Common myeloid progenitor, CD34-positive (primary cell): ENCODE data around the gene USP50.
A peak's percentile ranks its signal among the peaks of the same experiment; 100 is the strongest.

ENCODE experiments used
- CTCF ChIA-PET: fragments of 350-600 bp; sonication (Branson Sonifier 250); formaldehyde crosslinking; loops from one replicate; lab custom pipeline; 2021; ENCODE audit warnings: antibody characterized with exemption; lab: Charles Lee
- POLR2A ChIA-PET: fragments of 350-600 bp; sonication (Branson Sonifier 250); formaldehyde crosslinking; loops from one replicate; lab custom pipeline; 2021; ENCODE audit warnings: antibody characterized with exemption; lab: Charles Lee
- DNase-seq, 3 donors: peaks; one replicate each; pipeline versions ENCODE4 v3.0.0 to v3.0.0-alpha.2; 2013
- H3K27ac ChIP-seq, 2 experiments: 1 replicate in 1 of 2; 2 replicates in 1 of 2; pipeline ENCODE4 v1.7.0; 2013; ENCODE audit warnings: inconsistent platforms in 2 of 2, low read length in 2 of 2, mild to moderate bottlenecking in 2 of 2, low read depth in 1 of 2, moderate library complexity in 1 of 2; ENCODE audit not compliant: severe bottlenecking in 2 of 2, insufficient read depth in 1 of 2, poor library complexity in 1 of 2
- H3K27me3 ChIP-seq, 5 experiments: replicated peaks in 2 of 5; 1 replicate in 3 of 5; 2 replicates in 2 of 5; pipeline versions ENCODE4 v1.6.1 to v1.7.0; 2013; ENCODE audit warnings: low read length in 4 of 5, mild to moderate bottlenecking in 2 of 5, moderate library complexity in 2 of 5, inconsistent platforms in 1 of 5; ENCODE audit not compliant: insufficient read depth in 5 of 5, control insufficient read depth in 4 of 5
- H3K36me3 ChIP-seq, 4 experiments: 1 replicate in 2 of 4; 2 replicates in 2 of 4; pipeline versions ENCODE4 v1.6.1 to v1.7.0; 2013; ENCODE audit warnings: low read length in 3 of 4, control low read depth in 1 of 4, mild to moderate bottlenecking in 1 of 4; ENCODE audit not compliant: control insufficient read depth in 4 of 4, insufficient read depth in 4 of 4
- H3K4me1 ChIP-seq, 4 experiments: 1 replicate in 3 of 4; 2 replicates in 1 of 4; pipeline versions ENCODE4 v1.6.1 to v1.7.1; 2013; ENCODE audit warnings: low read length in 3 of 4, mild to moderate bottlenecking in 3 of 4, control low read depth in 1 of 4, inconsistent platforms in 1 of 4, moderate library complexity in 1 of 4; ENCODE audit not compliant: control insufficient read depth in 4 of 4, insufficient read depth in 4 of 4; ENCODE audit errors: control extremely low read depth in 1 of 4
- H3K4me3 ChIP-seq, 7 experiments: 1 replicate in 4 of 7; 2 replicates in 3 of 7; pipeline versions ENCODE4 v1.5.1 to v1.7.0; 2013; ENCODE audit warnings: mild to moderate bottlenecking in 7 of 7, low read length in 6 of 7, moderate library complexity in 6 of 7, inconsistent platforms in 2 of 7, low read depth in 2 of 7, control low read depth in 1 of 7; ENCODE audit not compliant: insufficient read depth in 4 of 7, control insufficient read depth in 1 of 7; ENCODE audit errors: extremely low read depth in 1 of 7
- H3K9me3 ChIP-seq, 5 experiments: 1 replicate in 4 of 5; 2 replicates in 1 of 5; pipeline versions ENCODE4 v1.6.1 to v1.7.1; 2013; ENCODE audit warnings: low read length in 4 of 5, mild to moderate bottlenecking in 2 of 5, inconsistent platforms in 1 of 5, low read depth in 1 of 5, moderate library complexity in 1 of 5; ENCODE audit not compliant: control insufficient read depth in 4 of 5, insufficient read depth in 2 of 5; ENCODE audit errors: control extremely low read depth in 1 of 5
- WGBS: methylation state at CpG from one replicate; pipeline ENCODE4 v1.1.5; 2013; ENCODE audit not compliant: insufficient coverage; 5-methylcytosine and 5-hydroxymethylcytosine counted together

The USP50 gene

DNA sequence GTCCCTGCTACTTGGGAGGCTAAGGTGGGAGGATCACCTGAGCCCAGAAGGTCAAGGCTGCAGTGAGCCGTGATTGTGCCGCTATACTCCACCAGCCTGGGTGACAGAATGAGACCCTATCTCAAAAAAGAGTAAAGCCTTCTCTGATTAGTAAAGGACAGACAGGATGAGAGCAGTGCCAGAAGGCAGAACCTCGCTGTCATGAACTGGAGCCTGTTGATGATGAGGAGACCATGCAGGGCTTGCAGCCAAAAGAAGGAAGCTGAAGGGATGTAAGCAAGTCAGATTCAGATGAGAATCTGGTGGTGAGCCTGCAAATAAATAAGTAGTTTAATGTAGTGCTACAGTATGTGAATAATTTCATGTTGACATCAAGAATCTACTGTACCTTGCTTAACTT is 52.8 kb downstream of the USP50 start:
- no peaks in the 10 kb centered on the region for H3K9me3 ChIP-seq
- no peaks in the 10 kb centered on the region for H3K4me1 ChIP-seq
- ChIA-PET POLR2A (no interaction called here), CTCF (no interaction called here)
- DNase-seq: no peak
- no peak overlapping the region for H3K4me3 ChIP-seq
- 96% methylated on average over 2 of the region's 3 CpGs for WGBS
- no peaks in the 10 kb centered on the region for H3K27me3 ChIP-seq
- H3K36me3 ChIP-seq: peaks cover 33 to 78% (median 51%) of the 10 kb centered on the region in 4 experiments
- no peak overlapping the region for H3K27ac ChIP-seq

DNA sequence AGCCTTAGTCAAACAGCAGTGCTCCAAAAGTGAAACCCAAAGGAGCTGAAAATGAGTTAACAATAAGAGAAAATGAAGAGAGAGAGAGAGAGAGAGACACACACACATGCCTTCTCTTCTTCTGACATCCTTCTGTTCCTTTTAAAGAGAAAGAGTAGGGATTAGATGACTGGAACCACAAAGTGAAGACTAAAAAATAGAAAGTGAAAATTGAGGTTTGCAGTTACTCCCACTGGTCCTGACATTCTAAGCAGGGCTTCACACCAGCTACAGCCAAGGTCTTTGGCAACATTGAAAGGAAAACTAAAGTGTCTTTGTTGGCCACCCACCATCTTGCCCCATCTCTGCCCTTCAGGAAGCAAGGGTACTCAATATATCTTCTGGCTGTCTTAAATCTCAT is 59.2 kb downstream of the USP50 start:
- H3K4me1 ChIP-seq: no peaks in the 10 kb centered on the region
- H3K27me3 ChIP-seq: no peaks in the 10 kb centered on the region
- H3K4me3 ChIP-seq: no peak overlapping the region
- H3K27ac ChIP-seq: no peak overlapping the region
- no peak for DNase-seq
- no peaks in the 10 kb centered on the region for H3K9me3 ChIP-seq
- CTCF ChIA-PET: no interaction called here
- H3K36me3 ChIP-seq: peaks cover 22 to 64% (median 44%) of the 10 kb centered on the region in 4 experiments
- POLR2A ChIA-PET: no interaction called here

- no peak for DNase-seq
- 94% methylated on average over 2 of the region's 3 CpGs for WGBS
- no peak overlapping the region for H3K4me3 ChIP-seq
- ChIA-PET CTCF (no interaction called here), POLR2A (interaction anchor here (0.6 kb wide), 1 partner anchor 23 kb away, joined by 3 read pairs; no protein-coding TSS in a partner anchor)
- peaks cover 22 to 64% (median 47%) of the 10 kb centered on the region in 4 experiments for H3K36me3 ChIP-seq
- H3K9me3 ChIP-seq: no peaks in the 10 kb centered on the region
- no peaks in the 10 kb centered on the region for H3K27me3 ChIP-seq
- H3K27ac ChIP-seq: no peak overlapping the region
- H3K4me1 ChIP-seq: no peaks in the 10 kb centered on the region
These were observed 61.1 kb downstream of the USP50 start for GRCh38 chr15:50485389-50485788.

GRCh38 chr15:50484781-50485180 is 61.7 kb downstream of the USP50 start:
- Histone ChIP-seq H3K4me1 (no peaks in the 10 kb centered on the region), H3K27ac (no peak overlapping the region), H3K4me3 (no peak overlapping the region), H3K27me3 (no peaks in the 10 kb centered on the region), H3K36me3 (peaks cover 19 to 65% (median 44%) of the 10 kb centered on the region in 4 experiments), H3K9me3 (no peaks in the 10 kb centered on the region)
- CTCF ChIA-PET: no interaction called here
- 100% methylated on average over 1 of the region's 1 CpG for WGBS
- no peak for DNase-seq
- POLR2A ChIA-PET: no interaction called here

- WGBS: 98% methylated on average over 11 of the region's 12 CpGs
- H3K27me3 ChIP-seq: no peaks in the 10 kb centered on the region
- POLR2A ChIA-PET: no interaction called here
- no peak for DNase-seq
- H3K27ac ChIP-seq: no peak overlapping the region
- CTCF ChIA-PET: no interaction called here
- no peaks in the 10 kb centered on the region for H3K4me1 ChIP-seq
- no peaks in the 10 kb centered on the region for H3K9me3 ChIP-seq
- no peak overlapping the region for H3K4me3 ChIP-seq
- H3K36me3 ChIP-seq: peaks cover 12 to 51% (median 31%) of the 10 kb centered on the region in 4 experiments
These were observed 70.3 kb downstream of the USP50 start for GRCh38 chr15:50476143-50476542.

- WGBS: 94% methylated on average over 2 of the region's 2 CpGs
- Histone ChIP-seq H3K27ac (no peak overlapping the region), H3K27me3 (no peaks in the 10 kb centered on the region), H3K4me1 (no peaks in the 10 kb centered on the region), H3K9me3 (no peaks in the 10 kb centered on the region), H3K4me3 (no peak overlapping the region), H3K36me3 (peaks cover 5 to 47% (median 18%) of the 10 kb centered on the region in 4 experiments)
- CTCF ChIA-PET: no interaction called here
- DNase-seq: no peak
- POLR2A ChIA-PET: no interaction called here
These were observed 75.4 kb downstream of the USP50 start for GRCh38 chr15:50471072-50471471.

- H3K9me3 ChIP-seq: no peaks in the 10 kb centered on the region
- no peak for DNase-seq
- no CpG with 5 or more reads among the region's 2 CpGs for WGBS
- ChIA-PET CTCF (no interaction called here), POLR2A (no interaction called here)
- H3K27me3 ChIP-seq: no peaks in the 10 kb centered on the region
- H3K4me3 ChIP-seq: no peak overlapping the region
- H3K36me3 ChIP-seq: peaks cover 2 to 47% (median 13%) of the 10 kb centered on the region in 4 experiments
- H3K27ac ChIP-seq: peak overlapping the region in 1 of 2 experiments; percentile 36
- no peaks in the 10 kb centered on the region for H3K4me1 ChIP-seq
These were observed 82.8 kb downstream of the USP50 start for GRCh38 chr15:50463423-50464358.
